ENCODE results near the gene LRRFIP1. TPM values are rescaled to one million over a fixed set of nuclear protein-coding genes. Genes with fewer than 3 reads are reported as not detected.

Gene LRRFIP1
- total and polyA plus RNA-seq, 10 of the 15 experiments (the other 5 are each of a cell fraction or from before 2014, with no cell fraction given): 36.2 to 120 (median 74.3) TPM

GRCh38 chr2:237732790-237733381, 105.5 kb downstream of the LRRFIP1 start (continued):
- TF ChIP-seq E2F8 (IDR thresholded peaks at IDR 0.05; ENCODE audit: low read depth, partially characterized antibody): no peak

GRCh38 chr2:237733677-237734300, 106.4 kb downstream of the LRRFIP1 start:
- Histone ChIP-seq H3K27me3 (replicated peaks in 1 of 2; ENCODE audit: control insufficient read depth in 2 of 2, insufficient read depth in 2 of 2, low read length in 1 of 2) (no peaks in the 10 kb centered on the region), H3K9me3 (replicated peaks; ENCODE audit: control insufficient read depth, insufficient read depth, low read length) (no peaks in the 10 kb centered on the region), H4K20me1 (ENCODE audit: control insufficient read depth, insufficient read depth) (peaks cover 3% of the 10 kb centered on the region; the same call in 1 of the 2 replicates), H3K4me3 (no peak overlapping the region), H3K4me2 (ENCODE audit: control insufficient read depth, insufficient read depth) (no peak overlapping the region), H3K4me1 (ENCODE audit: control insufficient read depth, insufficient read depth, low read length) (no peaks in the 10 kb centered on the region), H2AFZ (ENCODE audit: control insufficient read depth, low read depth, low read length) (no peak overlapping the region), H3K27ac (ENCODE audit: control insufficient read depth, insufficient read depth) (no peak overlapping the region), H3K79me2 (ENCODE audit: control insufficient read depth, insufficient read depth, low read length) (peaks cover 26% of the 10 kb centered on the region), H3K9ac (ENCODE audit: control insufficient read depth, insufficient read depth, low read length) (no peak overlapping the region), H3K36me3 (ENCODE audit: control insufficient read depth in 2 of 2, insufficient read depth in 2 of 2, low read length in 1 of 2) (peaks cover 13 to 24% of the 10 kb centered on the region in 2 experiments)
- no peak for FAIRE-seq
- ChIA-PET RAD21 (ENCODE audit: unreplicated experiment) (interaction anchor here (1.0 to 1.5 kb wide), 2 partner anchors 13 to 61 kb away, joined by 3 to 4 read pairs; no protein-coding TSS in a partner anchor), CTCF (interaction anchor here (1.1 to 1.5 kb wide), 2 partner anchors 12 to 60 kb away, joined by 3 read pairs; no protein-coding TSS in a partner anchor), POLR2A (no interaction called here), SMC1A (ENCODE audit: uncharacterized antibody, unreplicated experiment) (interaction anchor here (0.8 to 1.3 kb wide), 3 partner anchors 12 to 33 kb away, joined by 3 to 4 read pairs (median 3); no protein-coding TSS in a partner anchor)
- ATAC-seq: no peak
- 90% methylated on average over 10 of the region's 13 CpGs for WGBS (ENCODE audit: insufficient coverage, insufficient replicate concordance, low lambda C conversion rate, missing lambda C conversion rate)
- in situ Hi-C loops (cut with MboI): no loop called here
- no TSS peak for BruUV-seq (replicated peaks)
- no peak for DNase-seq (ENCODE audit: low read depth, low spot score)
- intact Hi-C loops (cut with micrococcal nuclease; ENCODE audit: unreplicated experiment): no loop called here
- TF ChIP-seq GATAD2B (conservative IDR thresholded peaks at IDR 0.05; ENCODE audit: low read depth) (no peak), EP300 (IDR thresholded peaks at IDR 0.05; ENCODE audit: borderline replicate concordance in 1 of 2, control insufficient read depth in 1 of 2, low read depth in 2 of 2, low read length in 2 of 2) (no peak), IKZF1 (conservative IDR thresholded peaks at IDR 0.05) (no peak), KAT2A (conservative IDR thresholded peaks at IDR 0.05; ENCODE audit: control insufficient read depth, low read depth, low read length) (no peak), RCOR1 (conservative IDR thresholded peaks at IDR 0.05; ENCODE audit: low read depth, low read length) (no peak), POU2F2 (IDR thresholded peaks at IDR 0.05; ENCODE audit: borderline replicate concordance, low read depth, low read length) (no peak), ZNF274 (IDR thresholded peaks at IDR 0.05; ENCODE audit: insufficient read depth, insufficient read length) (no peak), NBN (IDR thresholded peaks at IDR 0.05) (no peak), ZNF217 (IDR thresholded peaks at IDR 0.05) (no peak), IKZF2 (IDR thresholded peaks at IDR 0.05) (no peak), ZNF592 (IDR thresholded peaks at IDR 0.05) (no peak), FOXM1 (IDR thresholded peaks at IDR 0.05; ENCODE audit: low read depth, low read length) (no peak), BACH1 (IDR thresholded peaks at IDR 0.05; ENCODE audit: borderline replicate concordance) (no peak)

All from GM12878 (cell line).